Common myeloid progenitor, CD34-positive (primary cell): Measurements from ENCODE around the gene SPAG6.

Experiments used
- CTCF ChIA-PET: fragments of 350-600 bp; sonication (Branson Sonifier 250); formaldehyde crosslinking; loops from one replicate; lab custom pipeline; 2021; ENCODE audit warnings: antibody characterized with exemption; lab: Charles Lee
- POLR2A ChIA-PET: fragments of 350-600 bp; sonication (Branson Sonifier 250); formaldehyde crosslinking; loops from one replicate; lab custom pipeline; 2021; ENCODE audit warnings: antibody characterized with exemption; lab: Charles Lee
- DNase-seq, 3 donors: peaks; one replicate each; pipeline versions ENCODE4 v3.0.0 to v3.0.0-alpha.2; 2013
- H3K27ac ChIP-seq, 2 experiments: 1 replicate in 1 of 2; 2 replicates in 1 of 2; pipeline ENCODE4 v1.7.0; 2013; ENCODE audit warnings: inconsistent platforms in 2 of 2, low read length in 2 of 2, mild to moderate bottlenecking in 2 of 2, low read depth in 1 of 2, moderate library complexity in 1 of 2; ENCODE audit not compliant: severe bottlenecking in 2 of 2, insufficient read depth in 1 of 2, poor library complexity in 1 of 2
- H3K27me3 ChIP-seq, 5 experiments: replicated peaks in 2 of 5; 1 replicate in 3 of 5; 2 replicates in 2 of 5; pipeline versions ENCODE4 v1.6.1 to v1.7.0; 2013; ENCODE audit warnings: low read length in 4 of 5, mild to moderate bottlenecking in 2 of 5, moderate library complexity in 2 of 5, inconsistent platforms in 1 of 5; ENCODE audit not compliant: insufficient read depth in 5 of 5, control insufficient read depth in 4 of 5
- H3K36me3 ChIP-seq, 4 experiments: 1 replicate in 2 of 4; 2 replicates in 2 of 4; pipeline versions ENCODE4 v1.6.1 to v1.7.0; 2013; ENCODE audit warnings: low read length in 3 of 4, control low read depth in 1 of 4, mild to moderate bottlenecking in 1 of 4; ENCODE audit not compliant: control insufficient read depth in 4 of 4, insufficient read depth in 4 of 4
- H3K4me1 ChIP-seq, 4 experiments: 1 replicate in 3 of 4; 2 replicates in 1 of 4; pipeline versions ENCODE4 v1.6.1 to v1.7.1; 2013; ENCODE audit warnings: low read length in 3 of 4, mild to moderate bottlenecking in 3 of 4, control low read depth in 1 of 4, inconsistent platforms in 1 of 4, moderate library complexity in 1 of 4; ENCODE audit not compliant: control insufficient read depth in 4 of 4, insufficient read depth in 4 of 4; ENCODE audit errors: control extremely low read depth in 1 of 4
- H3K4me3 ChIP-seq, 7 experiments: 1 replicate in 4 of 7; 2 replicates in 3 of 7; pipeline versions ENCODE4 v1.5.1 to v1.7.0; 2013; ENCODE audit warnings: mild to moderate bottlenecking in 7 of 7, low read length in 6 of 7, moderate library complexity in 6 of 7, inconsistent platforms in 2 of 7, low read depth in 2 of 7, control low read depth in 1 of 7; ENCODE audit not compliant: insufficient read depth in 4 of 7, control insufficient read depth in 1 of 7; ENCODE audit errors: extremely low read depth in 1 of 7
- H3K9me3 ChIP-seq, 5 experiments: 1 replicate in 4 of 5; 2 replicates in 1 of 5; pipeline versions ENCODE4 v1.6.1 to v1.7.1; 2013; ENCODE audit warnings: low read length in 4 of 5, mild to moderate bottlenecking in 2 of 5, inconsistent platforms in 1 of 5, low read depth in 1 of 5, moderate library complexity in 1 of 5; ENCODE audit not compliant: control insufficient read depth in 4 of 5, insufficient read depth in 2 of 5; ENCODE audit errors: control extremely low read depth in 1 of 5
- WGBS: methylation state at CpG from one replicate; pipeline ENCODE4 v1.1.5; 2013; ENCODE audit not compliant: insufficient coverage; 5-methylcytosine and 5-hydroxymethylcytosine counted together

SPAG6 gene

GRCh38 chr10:22363305-22363704, 18.0 kb downstream of the SPAG6 start:
- no peak for DNase-seq
- WGBS, result 97% methylated on average over 5 of the region's 6 CpGs
- Histone ChIP-seq H3K27me3 (no peaks in the 10 kb centered on the region), H3K27ac (no peak overlapping the region), H3K4me1 (peaks cover 0 to 5% (median 2%) of the 10 kb centered on the region in 4 experiments), H3K4me3 (no peak overlapping the region), H3K36me3 (no peaks in the 10 kb centered on the region), H3K9me3 (no peaks in the 10 kb centered on the region)
- ChIA-PET POLR2A (interaction anchor here (0.5 kb wide), 1 partner anchor 83 kb away, joined by 5 read pairs; no protein-coding TSS in a partner anchor), CTCF (no interaction called here)

DNA sequence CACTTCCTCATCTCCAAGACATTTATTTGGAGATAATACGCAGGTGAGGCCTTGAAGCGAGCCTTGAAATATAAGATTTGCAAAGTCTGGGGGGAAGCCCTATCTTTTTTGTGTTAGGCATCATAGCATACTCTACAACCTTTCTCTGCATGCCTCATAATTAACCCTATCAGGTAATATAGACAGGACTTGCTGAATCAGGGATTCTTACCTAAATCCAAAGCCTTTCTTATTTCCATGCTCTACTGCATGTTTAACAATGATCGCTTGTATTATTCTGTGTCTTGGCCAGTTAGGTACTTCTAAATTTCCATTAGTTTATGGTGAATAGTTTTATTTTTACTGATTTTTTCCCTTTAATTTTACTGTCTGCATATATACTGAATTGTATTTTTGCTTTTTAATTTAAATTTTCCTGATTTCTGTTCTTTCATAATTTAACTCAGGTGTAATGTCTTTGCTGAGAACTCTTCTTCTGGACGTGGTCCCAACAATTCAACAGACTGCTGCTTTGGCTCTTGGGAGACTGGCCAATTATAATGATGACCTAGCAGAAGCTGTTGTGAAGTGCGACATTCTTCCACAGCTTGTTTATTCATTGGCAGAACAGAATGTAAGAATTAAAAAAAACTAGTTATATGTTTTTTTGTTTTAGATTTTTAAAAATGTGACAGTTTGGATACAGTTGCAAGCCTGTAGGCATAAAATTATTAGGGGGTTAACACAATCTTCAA, 19.3 kb downstream of the SPAG6 start:
- Histone ChIP-seq H3K36me3 (no peaks in the 10 kb centered on the region), H3K4me3 (no peak overlapping the region), H3K4me1 (peaks cover 0 to 5% (median 2%) of the 10 kb centered on the region in 4 experiments), H3K9me3 (no peaks in the 10 kb centered on the region), H3K27me3 (no peaks in the 10 kb centered on the region), H3K27ac (no peak overlapping the region)
- 88% methylated on average over 1 of the region's 5 CpGs for WGBS
- POLR2A ChIA-PET, result no interaction called here
- no peak for DNase-seq
- CTCF ChIA-PET, result interaction anchor here (1.0 kb wide), 1 partner anchor 9 kb away, joined by 3 read pairs; no protein-coding TSS in a partner anchor

- no peak overlapping the region for H3K4me3 ChIP-seq
- H3K9me3 ChIP-seq, result no peaks in the 10 kb centered on the region
- H3K4me1 ChIP-seq, result peaks cover 0 to 8% (median 3%) of the 10 kb centered on the region in 4 experiments
- H3K27ac ChIP-seq, result no peak overlapping the region
- no peaks in the 10 kb centered on the region for H3K36me3 ChIP-seq
- peak; percentile 5 to 78 (median 66) for DNase-seq
- WGBS, result no CpG with 5 or more reads among the region's 1 CpG
- ChIA-PET CTCF (interaction anchor here (1.0 kb wide), 1 partner anchor 8 kb away, joined by 3 read pairs; no protein-coding TSS in a partner anchor), POLR2A (no interaction called here)
- H3K27me3 ChIP-seq, result no peaks in the 10 kb centered on the region
Observed at GRCh38 chr10:22365233-22365632, 19.9 kb downstream of the SPAG6 start.

DNA sequence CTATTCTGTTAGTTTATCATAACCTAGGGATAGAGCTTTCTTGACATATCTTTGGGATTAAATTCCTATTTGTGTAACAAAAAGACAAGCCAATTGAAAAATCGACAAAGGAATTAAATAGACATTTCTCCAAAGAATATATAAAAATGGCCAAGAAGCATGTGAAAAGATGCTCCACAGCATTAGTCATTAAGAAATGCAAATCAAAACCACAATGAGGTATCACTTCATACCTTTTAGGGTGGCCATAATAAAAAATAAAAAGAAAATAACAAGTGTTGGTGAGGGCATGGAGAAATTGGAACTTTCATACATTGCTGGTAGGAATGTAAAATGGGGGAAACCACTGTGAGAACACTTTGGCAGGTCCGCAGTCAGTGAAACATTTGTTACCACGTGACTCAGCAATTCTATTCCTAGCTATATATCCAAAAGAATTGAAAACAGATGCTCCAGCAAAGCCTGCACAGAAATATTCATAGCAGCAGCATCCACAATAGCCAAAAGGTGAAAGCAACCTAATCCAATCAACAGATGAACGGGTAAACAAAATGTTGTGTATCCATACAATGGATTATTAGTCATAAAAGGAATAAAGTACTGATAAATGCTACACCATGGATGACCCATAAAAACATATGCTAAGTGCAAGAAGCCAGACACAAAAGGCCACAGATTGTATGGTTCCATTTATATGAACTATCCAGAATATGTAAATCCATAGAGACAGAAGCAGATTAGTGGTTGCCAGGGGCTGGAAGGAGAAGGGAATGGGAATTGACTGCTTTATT, 20.5 kb downstream of the SPAG6 start:
- ChIA-PET CTCF (no interaction called here), POLR2A (no interaction called here)
- no peak for DNase-seq
- Histone ChIP-seq H3K36me3 (no peaks in the 10 kb centered on the region), H3K27ac (no peak overlapping the region), H3K27me3 (no peaks in the 10 kb centered on the region), H3K4me1 (peaks cover 0 to 13% (median 7%) of the 10 kb centered on the region in 4 experiments), H3K9me3 (no peaks in the 10 kb centered on the region), H3K4me3 (no peak overlapping the region)
- WGBS, result 62% methylated on average over 2 of the region's 4 CpGs

DNA sequence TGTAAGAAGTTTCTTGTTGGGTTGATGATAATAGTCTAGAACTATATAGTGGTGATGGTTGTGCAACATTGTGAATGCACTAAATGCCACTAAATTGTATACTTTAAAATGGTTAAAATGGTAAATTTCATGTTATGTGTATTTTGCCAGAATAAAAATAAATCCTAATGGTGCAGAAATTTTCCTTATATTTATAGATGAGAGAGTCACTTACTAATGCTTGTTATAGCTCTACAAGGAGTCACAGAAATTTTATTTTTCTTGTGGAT, 21.1 kb downstream of the SPAG6 start:
- DNase-seq, result no peak
- POLR2A ChIA-PET, result no interaction called here
- H3K9me3 ChIP-seq, result no peaks in the 10 kb centered on the region
- H3K4me1 ChIP-seq, result peaks cover 0 to 15% (median 8%) of the 10 kb centered on the region in 4 experiments
- CTCF ChIA-PET, result no interaction called here
- no peak overlapping the region for H3K4me3 ChIP-seq
- H3K27ac ChIP-seq, result no peak overlapping the region
- no peaks in the 10 kb centered on the region for H3K36me3 ChIP-seq
- H3K27me3 ChIP-seq, result no peaks in the 10 kb centered on the region

DNA sequence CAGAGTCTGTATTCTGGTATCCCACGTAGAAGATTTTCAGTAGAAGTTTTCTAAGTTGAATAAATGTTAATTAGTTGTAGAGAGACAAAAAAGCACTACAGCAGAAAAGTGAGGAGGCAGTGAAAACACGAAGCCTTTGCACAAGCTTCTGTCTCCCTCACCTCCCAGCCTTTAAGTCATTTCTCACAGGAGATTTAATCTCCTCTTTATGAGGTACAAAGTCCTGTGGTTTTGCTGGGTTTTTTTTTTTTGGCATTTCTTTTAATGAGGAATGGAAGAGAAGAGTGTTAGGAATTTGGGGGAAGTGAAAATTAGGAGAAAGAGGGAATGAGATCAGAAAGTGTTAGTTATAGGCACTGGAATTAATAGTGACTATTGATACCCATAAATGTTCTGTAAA, 21.5 kb downstream of the SPAG6 start:
- Histone ChIP-seq H3K27me3 (no peaks in the 10 kb centered on the region), H3K27ac (no peak overlapping the region), H3K9me3 (no peaks in the 10 kb centered on the region), H3K4me3 (no peak overlapping the region), H3K4me1 (peaks cover 0 to 17% (median 8%) of the 10 kb centered on the region in 4 experiments), H3K36me3 (no peaks in the 10 kb centered on the region)
- WGBS, result 56% methylated on average over 1 of the region's 2 CpGs
- POLR2A ChIA-PET, result no interaction called here
- CTCF ChIA-PET, result interaction anchor here (1.8 kb wide), 1 partner anchor 18 kb away, joined by 4 read pairs; no protein-coding TSS in a partner anchor
- no peak for DNase-seq

DNA sequence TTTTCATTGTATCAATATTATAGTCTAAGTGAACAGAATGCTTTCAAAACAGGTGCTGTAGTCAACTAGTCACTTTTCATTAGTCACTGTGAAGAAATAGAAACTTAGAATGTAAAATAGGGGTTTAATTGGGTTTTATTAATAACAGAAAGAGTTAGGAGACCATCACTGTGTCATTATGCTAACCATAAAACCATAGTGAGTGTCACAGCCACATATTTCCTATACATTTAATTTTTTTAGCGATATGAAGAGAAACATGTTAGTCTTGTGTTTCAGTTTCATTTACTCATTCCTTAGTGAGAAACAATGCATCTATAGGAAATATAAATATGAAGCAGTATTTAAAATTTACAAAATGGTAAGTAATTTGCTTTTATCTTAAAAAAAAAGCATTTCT, 22.2 kb downstream of the SPAG6 start:
- H3K27me3 ChIP-seq, result no peaks in the 10 kb centered on the region
- H3K36me3 ChIP-seq, result no peaks in the 10 kb centered on the region
- peak in 1 of 3 donors; percentile 31 for DNase-seq
- no CpG with 5 or more reads among the region's 1 CpG for WGBS
- H3K4me3 ChIP-seq, result peak overlapping the region in 1 of 7 experiments; percentile 40
- ChIA-PET CTCF (interaction anchor here (1.8 kb wide), 1 partner anchor 19 kb away, joined by 4 read pairs; no protein-coding TSS in a partner anchor), POLR2A (no interaction called here)
- H3K27ac ChIP-seq, result no peak overlapping the region
- H3K9me3 ChIP-seq, result no peaks in the 10 kb centered on the region
- H3K4me1 ChIP-seq, result peaks cover 0 to 19% (median 8%) of the 10 kb centered on the region in 4 experiments
